Rectal smooth muscle tissue (tissue), 1 donor: ENCODE results near the gene COMMD10.
"Not testable (repeated sequence)": the region's sequence is repeated elsewhere in the genome, so short reads cannot be mapped to it uniquely, and the experiment has no call there.

Experiments
- H3K27ac ChIP-seq: one replicate; pipeline ENCODE4 v1.7.0; 2013; ENCODE audit warnings: low read depth, low read length, inconsistent platforms
- H3K27me3 ChIP-seq: one replicate; pipeline ENCODE4 v1.7.0; 2013; ENCODE audit warnings: low read length; ENCODE audit not compliant: control insufficient read depth, insufficient read depth
- H3K36me3 ChIP-seq: one replicate; pipeline ENCODE4 v1.7.0; 2013; ENCODE audit warnings: low read length; ENCODE audit not compliant: control insufficient read depth, insufficient read depth
- H3K4me1 ChIP-seq: one replicate; pipeline ENCODE4 v1.7.0; 2013; ENCODE audit warnings: low read length; ENCODE audit not compliant: control insufficient read depth, insufficient read depth
- H3K4me3 ChIP-seq: one replicate; pipeline ENCODE4 v1.7.0; 2013; ENCODE audit warnings: low read length
- H3K9ac ChIP-seq: one replicate; pipeline ENCODE4 v1.7.0; 2013; ENCODE audit warnings: low read length

COMMD10 gene

DNA sequence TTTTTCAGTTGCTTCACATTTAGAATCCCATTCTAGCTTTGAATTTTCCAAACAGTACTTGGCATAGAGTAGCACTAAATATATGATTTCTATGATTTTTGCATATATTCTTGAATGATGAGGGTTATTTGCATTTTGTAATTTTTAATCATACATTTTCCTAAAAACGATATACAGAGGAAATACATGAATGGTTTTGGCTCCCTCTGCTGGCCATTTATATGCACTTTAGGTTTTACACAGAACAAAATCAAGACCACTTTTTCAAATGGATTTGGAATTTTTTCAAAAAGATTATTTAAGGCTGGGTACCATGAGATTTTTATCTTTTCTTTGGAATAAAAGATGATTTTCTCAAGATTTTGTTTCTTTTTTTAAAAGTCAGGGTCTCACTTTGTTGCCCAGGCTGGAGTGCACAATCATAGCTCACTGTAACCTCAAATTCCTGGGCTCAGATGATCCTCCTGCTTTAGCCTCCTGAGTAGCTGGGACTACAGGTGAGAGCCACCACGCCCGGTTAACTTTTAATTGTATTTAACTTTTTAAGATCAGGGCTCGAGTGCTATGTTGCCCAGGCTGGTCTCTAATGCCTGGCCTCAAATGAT is 16.7 kb upstream of the COMMD10 start:
- no peak overlapping the region for H3K9ac ChIP-seq
- no peaks in the 10 kb centered on the region for H3K4me1 ChIP-seq
- H3K4me3 ChIP-seq: no peak overlapping the region
- no peaks in the 10 kb centered on the region for H3K27me3 ChIP-seq
- H3K36me3 ChIP-seq: no peaks in the 10 kb centered on the region
- H3K27ac ChIP-seq: no peak overlapping the region

DNA sequence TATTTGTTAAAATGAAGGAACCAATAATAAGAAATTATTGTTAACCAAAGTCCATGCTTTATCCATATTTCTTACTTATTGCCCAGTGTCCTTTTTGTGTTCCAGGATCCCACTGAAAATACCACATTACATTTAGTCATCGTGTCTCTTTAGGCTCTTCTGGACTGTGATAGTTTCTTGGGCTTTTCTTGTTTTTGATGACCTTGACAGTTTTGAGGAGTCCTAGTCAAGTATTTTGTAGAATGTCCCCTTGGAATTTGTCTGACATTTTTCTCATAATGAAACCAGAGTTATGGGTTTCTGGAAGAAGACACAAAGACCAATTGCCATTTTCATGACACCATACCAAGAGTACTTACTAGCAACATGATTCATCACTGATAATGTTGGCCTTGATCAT is 13.6 kb upstream of the COMMD10 start:
- H3K4me1 ChIP-seq: no peaks in the 10 kb centered on the region
- H3K27ac ChIP-seq: no peak overlapping the region
- H3K27me3 ChIP-seq: no peaks in the 10 kb centered on the region
- no peak overlapping the region for H3K9ac ChIP-seq
- no peak overlapping the region for H3K4me3 ChIP-seq
- no peaks in the 10 kb centered on the region for H3K36me3 ChIP-seq

DNA sequence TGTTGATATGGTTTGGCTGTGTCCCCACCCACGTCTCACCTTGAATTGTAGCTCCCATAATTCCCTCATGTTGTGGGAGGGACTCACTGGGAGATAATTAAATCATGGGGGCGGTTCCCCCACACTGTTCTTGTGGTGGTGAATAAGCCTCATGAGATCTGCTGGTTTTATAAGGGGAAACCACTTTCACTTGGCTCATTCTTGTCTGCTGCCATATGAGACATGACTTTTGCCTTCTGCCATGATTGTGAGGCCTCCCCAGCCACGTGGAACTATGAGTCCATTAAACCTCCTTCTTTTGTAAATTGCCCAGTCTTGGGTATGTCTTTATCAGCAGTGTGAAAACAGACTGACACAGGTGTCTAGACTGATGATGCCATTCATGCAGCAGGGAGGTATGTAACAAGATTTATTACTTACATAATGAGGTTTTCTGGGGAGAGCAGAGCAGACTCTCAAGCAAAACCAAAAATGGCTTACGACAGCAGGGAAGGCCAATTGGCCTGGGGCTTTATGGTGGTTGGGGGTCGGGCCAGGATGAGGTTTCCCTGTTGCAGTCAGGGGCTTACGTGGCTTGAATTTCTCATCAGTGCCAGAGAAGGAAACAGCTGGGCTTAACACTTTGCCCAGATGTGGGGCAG is 9.5 kb upstream of the COMMD10 start:
- Histone ChIP-seq H3K27me3 (no peaks in the 10 kb centered on the region), H3K36me3 (peaks cover 2% of the 10 kb centered on the region), H3K4me1 (no peaks in the 10 kb centered on the region), H3K27ac (no peak overlapping the region), H3K4me3 (no peak overlapping the region), H3K9ac (no peak overlapping the region)

DNA sequence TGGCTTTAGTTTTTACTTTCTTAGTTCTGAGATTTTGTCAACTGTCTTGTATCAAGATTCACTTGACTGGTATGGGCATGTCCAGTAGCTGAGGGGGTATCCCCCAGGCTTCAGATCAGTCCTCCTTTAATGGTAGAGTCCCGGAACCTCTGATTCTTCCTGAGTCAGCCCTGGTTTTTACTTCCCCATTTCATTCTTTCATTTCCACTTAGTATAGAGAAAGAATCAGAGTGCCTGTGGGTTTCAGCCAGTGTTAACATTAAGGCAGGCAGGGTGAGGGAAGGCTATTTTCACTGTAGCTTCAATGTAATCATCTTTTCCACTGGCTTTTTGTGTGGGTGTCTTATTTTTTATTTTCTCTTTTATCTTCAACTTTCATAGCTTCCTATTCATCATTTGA is 8.3 kb upstream of the COMMD10 start:
- Histone ChIP-seq H3K4me3 (no peak overlapping the region), H3K36me3 (peaks cover 2% of the 10 kb centered on the region), H3K9ac (no peak overlapping the region), H3K27me3 (no peaks in the 10 kb centered on the region), H3K27ac (no peak overlapping the region), H3K4me1 (no peaks in the 10 kb centered on the region)

DNA sequence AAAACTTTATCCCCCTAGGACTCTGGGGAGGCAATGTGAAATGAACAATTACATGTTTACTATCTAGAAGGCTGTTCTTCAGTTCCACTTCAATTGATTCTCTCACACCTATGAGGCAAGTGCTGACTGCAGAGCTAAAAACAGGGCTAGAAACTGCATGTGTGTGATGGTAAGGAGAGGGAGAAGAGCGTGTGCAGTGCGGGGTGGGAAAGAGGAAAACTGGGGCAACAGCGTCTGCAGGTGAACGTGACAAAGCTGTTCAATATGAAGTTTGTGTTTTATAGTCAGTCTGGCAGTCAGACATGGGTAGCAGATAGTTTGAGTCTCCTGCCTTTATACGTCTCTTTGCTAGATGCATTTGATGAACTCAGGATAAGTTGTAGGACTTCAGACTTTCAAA is 6.6 kb upstream of the COMMD10 start:
- H3K9ac ChIP-seq: no peak overlapping the region
- no peak overlapping the region for H3K4me3 ChIP-seq
- no peaks in the 10 kb centered on the region for H3K27me3 ChIP-seq
- H3K36me3 ChIP-seq: peaks cover 2% of the 10 kb centered on the region
- no peak overlapping the region for H3K27ac ChIP-seq
- H3K4me1 ChIP-seq: no peaks in the 10 kb centered on the region

DNA sequence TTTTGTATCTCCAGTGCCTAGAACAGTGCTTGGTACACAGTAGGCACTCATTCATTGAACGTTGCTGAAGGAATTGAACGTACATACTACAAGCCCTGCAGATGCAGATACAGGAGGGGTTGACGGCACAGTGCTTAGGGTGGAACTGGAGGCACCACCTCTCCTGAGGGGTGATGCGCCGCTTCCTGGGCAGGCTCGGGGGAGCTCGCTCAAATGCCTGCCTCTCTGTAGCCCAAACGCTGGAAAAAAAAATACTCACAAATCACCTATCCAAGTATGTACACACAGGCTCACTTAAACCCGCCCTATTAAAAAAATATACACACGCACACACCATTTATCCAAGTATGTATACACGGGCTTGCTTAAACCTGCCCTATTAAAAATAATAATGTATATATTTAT is 536 bp upstream of the COMMD10 start:
- H3K27me3 ChIP-seq: no peaks in the 10 kb centered on the region
- no peaks in the 10 kb centered on the region for H3K36me3 ChIP-seq
- H3K4me1 ChIP-seq: peaks cover 5% of the 10 kb centered on the region
- no peak overlapping the region for H3K9ac ChIP-seq
- H3K4me3 ChIP-seq: peak overlapping the region; percentile 98
- no peak overlapping the region for H3K27ac ChIP-seq

DNA sequence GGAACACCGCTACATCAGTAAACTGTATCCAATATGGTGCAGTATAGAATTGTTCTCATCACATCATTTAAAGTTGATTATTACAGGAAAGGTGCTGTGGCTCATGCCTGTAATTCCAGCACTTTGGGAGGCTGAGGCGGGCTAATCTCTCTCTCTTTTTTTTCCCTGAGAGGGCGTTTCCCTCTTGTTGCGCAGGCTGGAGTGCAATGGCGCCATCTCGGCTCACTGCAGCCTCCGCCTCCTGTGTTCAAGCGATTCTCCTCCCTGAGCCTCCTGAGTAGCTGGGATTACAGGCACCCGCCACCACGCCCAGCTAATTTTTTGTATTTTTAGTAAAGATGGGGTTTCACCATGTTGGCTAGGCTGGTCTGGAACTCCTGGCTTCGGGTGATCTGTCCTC is 1.5 kb downstream of the COMMD10 start:
- not testable (repeated sequence) for H3K4me3 ChIP-seq, H3K9ac ChIP-seq, H3K27ac ChIP-seq, H3K4me1 ChIP-seq, H3K27me3 ChIP-seq, H3K36me3 ChIP-seq

DNA sequence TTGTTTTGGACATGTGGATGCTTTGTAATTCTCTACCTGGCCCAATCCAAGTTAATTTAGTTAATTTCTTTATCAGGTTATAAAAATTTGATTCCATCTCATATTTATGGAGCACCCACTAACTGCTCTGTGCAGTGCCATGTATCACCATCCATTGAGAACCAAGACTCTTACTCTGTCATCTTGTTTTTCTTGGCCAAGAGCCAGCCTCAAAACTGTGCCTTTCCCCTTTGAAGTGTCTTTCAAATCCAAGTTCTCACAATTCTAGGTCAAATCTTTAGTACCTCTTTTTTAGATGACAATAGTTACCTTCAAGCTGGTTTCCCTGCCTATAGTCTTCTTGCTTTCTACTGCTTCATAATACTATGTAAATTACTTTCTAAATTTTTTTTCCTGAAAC is 3.2 kb downstream of the COMMD10 start:
- H3K4me1 ChIP-seq: peaks cover 5% of the 10 kb centered on the region
- no peak overlapping the region for H3K27ac ChIP-seq
- no peak overlapping the region for H3K9ac ChIP-seq
- H3K36me3 ChIP-seq: peaks cover under 1% of the 10 kb centered on the region
- no peaks in the 10 kb centered on the region for H3K27me3 ChIP-seq
- no peak overlapping the region for H3K4me3 ChIP-seq

DNA sequence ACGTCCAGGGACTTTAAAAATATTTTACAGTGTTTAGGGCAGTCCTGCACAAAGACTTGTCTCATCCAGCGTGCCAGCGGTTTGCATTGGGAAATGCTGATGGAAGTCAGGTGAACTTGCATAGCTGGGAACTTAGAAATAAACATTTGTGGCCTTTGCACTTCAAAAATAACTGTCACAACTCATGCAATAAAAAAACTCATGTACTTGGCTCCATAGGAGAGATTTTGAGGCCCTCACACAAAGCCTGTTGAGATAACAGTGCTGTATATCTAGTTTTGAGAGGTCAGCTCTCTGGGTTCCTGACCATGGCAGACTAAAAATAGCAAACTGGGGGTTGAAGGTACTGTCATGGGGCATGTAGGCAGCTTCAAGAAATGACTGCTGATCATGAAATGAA is 5.5 kb downstream of the COMMD10 start:
- no peak overlapping the region for H3K9ac ChIP-seq
- no peaks in the 10 kb centered on the region for H3K27me3 ChIP-seq
- H3K36me3 ChIP-seq: peaks cover 8% of the 10 kb centered on the region
- no peak overlapping the region for H3K27ac ChIP-seq
- peaks cover 3% of the 10 kb centered on the region for H3K4me1 ChIP-seq
- no peak overlapping the region for H3K4me3 ChIP-seq

DNA sequence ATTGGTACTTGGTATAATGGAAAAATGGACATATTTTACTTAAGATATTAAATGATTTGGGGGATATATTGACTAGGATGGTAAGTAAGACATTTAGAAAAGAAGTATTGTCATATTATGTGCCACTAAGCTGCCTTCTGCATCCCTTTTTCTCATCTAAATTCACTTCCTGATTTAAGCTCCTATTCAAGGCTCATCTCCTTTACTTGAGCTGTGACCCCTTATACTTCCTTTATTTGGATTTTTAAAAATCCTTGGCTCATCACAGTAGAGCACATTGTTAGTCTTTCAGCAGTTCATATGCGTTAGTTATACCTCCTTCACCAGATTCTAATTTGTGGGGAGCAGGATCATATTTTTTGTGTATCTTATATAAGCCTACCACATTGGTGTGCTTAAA is 6.6 kb downstream of the COMMD10 start:
- H3K27ac ChIP-seq: no peak overlapping the region
- no peak overlapping the region for H3K9ac ChIP-seq
- H3K36me3 ChIP-seq: peaks cover 8% of the 10 kb centered on the region

DNA sequence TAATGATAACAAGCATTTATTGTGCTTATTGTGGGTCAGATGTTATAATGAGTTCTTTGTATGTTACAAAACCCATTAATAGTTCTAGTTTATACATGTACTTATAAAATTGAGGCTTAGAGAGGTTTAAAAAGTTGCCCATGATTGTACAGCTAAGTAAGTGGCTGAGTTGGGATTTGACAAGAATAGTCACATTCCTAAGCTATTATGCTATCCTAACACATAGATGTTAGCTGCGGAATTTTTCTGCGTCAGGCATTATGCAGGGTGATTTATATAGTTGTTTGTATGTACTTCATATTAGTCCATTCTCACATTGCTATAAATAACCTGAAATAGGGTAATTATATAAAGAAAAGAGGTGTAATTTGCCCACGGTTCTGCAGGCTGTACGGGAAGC is 12.5 kb downstream of the COMMD10 start:
- no peak overlapping the region for H3K4me3 ChIP-seq
- no peaks in the 10 kb centered on the region for H3K27me3 ChIP-seq
- H3K36me3 ChIP-seq: peaks cover 10% of the 10 kb centered on the region
- H3K27ac ChIP-seq: no peak overlapping the region
- no peaks in the 10 kb centered on the region for H3K4me1 ChIP-seq
- H3K9ac ChIP-seq: no peak overlapping the region

More for the DNA sequence above, 6.6 kb downstream of the COMMD10 start:
- Histone ChIP-seq H3K4me3 (no peak overlapping the region), H3K4me1 (no peaks in the 10 kb centered on the region), H3K27me3 (no peaks in the 10 kb centered on the region)

DNA sequence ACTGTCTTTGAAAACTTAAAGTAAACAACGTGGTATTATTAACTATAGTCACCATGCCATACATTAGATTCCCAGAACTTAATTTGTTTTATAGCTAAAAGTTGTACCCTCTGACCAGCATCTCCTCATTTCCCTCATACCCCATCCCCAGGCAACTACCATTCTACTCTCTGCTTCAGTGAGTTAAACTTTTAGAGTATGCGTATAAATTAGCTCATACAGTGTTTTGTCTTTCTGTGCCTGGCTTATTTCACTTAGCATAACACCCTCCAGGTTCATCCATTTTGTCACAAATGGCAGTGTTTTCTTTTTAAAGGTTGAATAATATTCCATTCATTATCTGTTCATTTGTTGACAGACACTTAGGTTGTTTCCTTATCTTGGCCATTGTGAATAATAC is 14.2 kb downstream of the COMMD10 start:
- H3K27ac ChIP-seq: no peak overlapping the region
- no peak overlapping the region for H3K9ac ChIP-seq
- H3K4me3 ChIP-seq: no peak overlapping the region
- H3K27me3 ChIP-seq: no peaks in the 10 kb centered on the region
- peaks cover 2% of the 10 kb centered on the region for H3K36me3 ChIP-seq
- no peaks in the 10 kb centered on the region for H3K4me1 ChIP-seq

DNA sequence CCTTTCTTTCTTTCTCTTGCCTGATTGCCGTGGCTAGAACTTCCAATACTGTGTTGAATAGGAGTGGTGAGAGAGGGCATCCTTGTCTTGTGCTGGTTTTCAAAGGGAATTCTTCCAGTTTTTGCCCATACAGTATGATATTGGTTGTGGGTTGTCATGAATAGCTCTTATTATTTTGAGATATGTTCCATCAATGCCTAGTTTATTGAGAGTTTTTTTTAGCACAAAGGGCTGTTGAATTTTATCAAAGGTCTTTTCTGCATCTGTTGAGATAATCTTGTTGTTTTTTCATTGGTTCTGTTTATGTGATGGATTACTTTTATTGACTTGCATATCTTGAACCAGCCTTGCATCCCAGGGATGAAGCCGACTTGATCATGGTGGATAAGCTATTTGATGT is 20.1 kb downstream of the COMMD10 start:
- not testable (repeated sequence) for H3K36me3 ChIP-seq, H3K4me3 ChIP-seq, H3K27me3 ChIP-seq, H3K27ac ChIP-seq, H3K4me1 ChIP-seq, H3K9ac ChIP-seq
